ENCODE results near the gene CCL11. TPM values are rescaled to one million over a fixed set of nuclear protein-coding genes. Genes with fewer than 3 reads are reported as not detected.

Gene CCL11
- total and polyA plus RNA-seq, 8 donors = 2.0 to 80.0 (median 3.4) TPM; not detected in 2

- peak overlapping the region in 4 of 5 donors; percentile 74 to 87 (median 85) for H3K27ac ChIP-seq
- no peak for DNase-seq
- H3K27me3 ChIP-seq = peaks cover 0 to 3% (median 0%) of the 10 kb centered on the region in 3 donors
- no peaks in the 10 kb centered on the region for H3K9me3 ChIP-seq
- peaks cover 23 to 91% (median 71%) of the 10 kb centered on the region in 4 donors for H3K4me1 ChIP-seq
- 34 to 54% (median 53%) methylated on average over 5 of the region's 5 CpGs for WGBS, 5 donors
- H3K4me3 ChIP-seq = no peak overlapping the region
- intact Hi-C loops (cut with DNase I; ENCODE audit: low total_unique reads) = no loop called here
- no peaks in the 10 kb centered on the region for H3K36me3 ChIP-seq
- TF ChIP-seq EP300 (IDR thresholded peaks at IDR 0.05) (no peak), POLR2AphosphoS5 (IDR thresholded peaks at IDR 0.05) (no peak), CTCF (IDR thresholded peaks at IDR 0.05) (no peak)
Observed at GRCh38 chr17:34252095-34252443, 33.5 kb upstream of the CCL11 start.

GRCh38 chr17:34252444-34253138, 33.0 kb upstream of the CCL11 start:
- 10 to 23% (median 21%) methylated on average over 6 of the region's 6 CpGs for WGBS, 5 donors
- H3K27me3 ChIP-seq = peaks cover 0 to 3% (median 0%) of the 10 kb centered on the region in 3 donors
- peak; percentile 56 for TF ChIP-seq EP300 (IDR thresholded peaks at IDR 0.05)
- TF ChIP-seq CTCF (IDR thresholded peaks at IDR 0.05) = no peak
- TF ChIP-seq POLR2AphosphoS5 (IDR thresholded peaks at IDR 0.05) = peak; percentile 44 to 81 (median 73)
- TF ChIP-seq POLR2A (IDR thresholded peaks at IDR 0.05) = no peak
- no peaks in the 10 kb centered on the region for H3K9me3 ChIP-seq
- H3K27ac ChIP-seq = peak overlapping the region; percentile 36 to 87 (median 84)
- peak; percentile 75 to 94 for DNase-seq
- intact Hi-C loops (cut with DNase I; ENCODE audit: low total_unique reads) = no loop called here
- no peaks in the 10 kb centered on the region for H3K36me3 ChIP-seq
- no peak overlapping the region for H3K4me3 ChIP-seq
- peaks cover 23 to 86% (median 71%) of the 10 kb centered on the region in 4 donors for H3K4me1 ChIP-seq

- no peak for DNase-seq
- WGBS, 5 donors = 55 to 72% (median 68%) methylated on average over 3 of the region's 3 CpGs
- no peaks in the 10 kb centered on the region for H3K36me3 ChIP-seq
- peaks cover 23 to 80% (median 66%) of the 10 kb centered on the region in 4 donors for H3K4me1 ChIP-seq
- no peak for TF ChIP-seq CTCF (IDR thresholded peaks at IDR 0.05)
- TF ChIP-seq EP300 (IDR thresholded peaks at IDR 0.05) = no peak
- TF ChIP-seq POLR2A (IDR thresholded peaks at IDR 0.05) = no peak
- TF ChIP-seq POLR2AphosphoS5 (IDR thresholded peaks at IDR 0.05) = no peak
- peaks cover 0 to 3% (median 0%) of the 10 kb centered on the region in 3 donors for H3K27me3 ChIP-seq
- no peak overlapping the region for H3K4me3 ChIP-seq
- intact Hi-C loops (cut with DNase I; ENCODE audit: low total_unique reads) = no loop called here
- H3K27ac ChIP-seq = peak overlapping the region in 4 of 5 donors; percentile 74 to 87 (median 85)
- no peaks in the 10 kb centered on the region for H3K9me3 ChIP-seq
Observed at GRCh38 chr17:34253139-34253525, 32.4 kb upstream of the CCL11 start.

- H3K27me3 ChIP-seq = peaks cover 0 to 3% (median 0%) of the 10 kb centered on the region in 3 donors
- WGBS, 5 donors = 28 to 54% (median 40%) methylated on average over 3 of the region's 3 CpGs
- H3K4me3 ChIP-seq = no peak overlapping the region
- peak overlapping the region; percentile 72 to 87 (median 84) for H3K27ac ChIP-seq
- peaks cover 22 to 70% (median 59%) of the 10 kb centered on the region in 4 donors for H3K4me1 ChIP-seq
- no peaks in the 10 kb centered on the region for H3K36me3 ChIP-seq
- no peaks in the 10 kb centered on the region for H3K9me3 ChIP-seq
- intact Hi-C loops (cut with DNase I; ENCODE audit: low total_unique reads) = no loop called here
- peak in 1 of 2 donors; percentile 53 for DNase-seq
- TF ChIP-seq POLR2AphosphoS5 (IDR thresholded peaks at IDR 0.05) (peak; percentile 18 to 83 (median 66)), CTCF (IDR thresholded peaks at IDR 0.05) (no peak)
Observed at GRCh38 chr17:34254146-34254545, 31.4 kb upstream of the CCL11 start.
